ENCODE results near the gene ZNF304.

- TF ChIP-seq OSR2 (tag by site-specific recombination; IDR thresholded peaks at IDR 0.05) (no peak), ZBTB8A (tag by site-specific recombination; IDR thresholded peaks at IDR 0.05) (no peak), HOXA7 (CRISPR knock-in tag; IDR thresholded peaks at IDR 0.05; ENCODE audit: borderline replicate concordance) (no peak), SP2 (tag by site-specific recombination; IDR thresholded peaks at IDR 0.05) (no peak), ZNF350 (tag by site-specific recombination; IDR thresholded peaks at IDR 0.05) (no peak), ZNF280D (tag by site-specific recombination; IDR thresholded peaks at IDR 0.05) (no peak), ZIC2 (tag by site-specific recombination; IDR thresholded peaks at IDR 0.05) (no peak), ZSCAN30 (tag by site-specific recombination; IDR thresholded peaks at IDR 0.05) (no peak)
Measured at GRCh38 chr19:57302020-57302465, 49.0 kb upstream of the ZNF304 start.
